Neural cell (in vitro differentiated cells): ENCODE results near the gene TAS1R2. TPM values are rescaled to one million over a fixed set of nuclear protein-coding genes. Genes with fewer than 3 reads are reported as not detected.

Experiments
- H2AFZ ChIP-seq: fragments of 200-600, 300-800 bp; sonication (generic), shearing (Covaris generic); 2 replicates; pipeline ENCODE4 v1.6.0; 2014; ENCODE audit warnings: low read depth, mild to moderate bottlenecking, antibody characterized with exemption, low read length, moderate library complexity
- H3F3A ChIP-seq: fragments of 200-600 bp; shearing (Covaris generic); 2 replicates; pipeline ENCODE4 v1.6.1; 2016; ENCODE audit warnings: mild to moderate bottlenecking, moderate library complexity, mixed read lengths, antibody characterized with exemption, low read length; ENCODE audit not compliant: insufficient read depth, poor library complexity, severe bottlenecking
- H3K27ac ChIP-seq: fragments of 200-600, 300-800 bp; sonication (generic), shearing (Covaris generic); 2 replicates; pipeline ENCODE4 v1.5.1; 2014; ENCODE audit warnings: mild to moderate bottlenecking, low read length, moderate library complexity
- H3K27me3 ChIP-seq: fragments of 300-800, 200-600 bp; sonication (generic), shearing (Covaris generic); 2 replicates; pipeline ENCODE4 v1.6.0; 2014; ENCODE audit warnings: mild to moderate bottlenecking, low read depth, low read length, moderate library complexity; ENCODE audit not compliant: insufficient read depth
- H3K36me3 ChIP-seq: fragments of 300-800, 200-600 bp; sonication (generic), shearing (Covaris generic); 2 replicates; pipeline ENCODE4 v1.5.1; 2014; ENCODE audit warnings: mild to moderate bottlenecking, antibody characterized with exemption, low read length, moderate library complexity; ENCODE audit not compliant: insufficient read depth
- H3K4me2 ChIP-seq: fragments of 300-800, 200-600 bp; sonication (generic), shearing (Covaris generic); 2 replicates; pipeline ENCODE4 v1.6.0; 2014; ENCODE audit warnings: mild to moderate bottlenecking, low read length
- H3K4me3 ChIP-seq: fragments of 300-800, 200-600 bp; sonication (generic), shearing (Covaris generic); 2 replicates; pipeline ENCODE4 v1.5.1; 2014; ENCODE audit warnings: mild to moderate bottlenecking, low read length, moderate library complexity
- H3K79me2 ChIP-seq: fragments of 200-600 bp; shearing (Covaris generic); replicated peaks from 2 replicates; pipeline ENCODE4 v1.6.0; 2014; ENCODE audit warnings: mild to moderate bottlenecking, low read length, moderate library complexity; ENCODE audit not compliant: insufficient read depth
- H3K9ac ChIP-seq: fragments of 300-800, 200-600 bp; sonication (generic), shearing (Covaris generic); 2 replicates; pipeline ENCODE4 v1.6.1; 2016; ENCODE audit warnings: mild to moderate bottlenecking, low read length, mixed read lengths
- H3K9me2 ChIP-seq: fragments of 200-600 bp; shearing (Covaris generic); 2 replicates; pipeline ENCODE4 v1.6.1; 2016; ENCODE audit warnings: mild to moderate bottlenecking, low read length, mixed read lengths; ENCODE audit not compliant: insufficient read depth
- H3K9me3 ChIP-seq: fragments of 200-600, 300-800 bp; sonication (generic), shearing (Covaris generic); 2 replicates; pipeline ENCODE4 v1.6.1; 2016; ENCODE audit warnings: mild to moderate bottlenecking, mixed run types, low read length, moderate library complexity, mixed read lengths
- H4K20me1 ChIP-seq: fragments of 200-600 bp; shearing (Covaris generic); 2 replicates; pipeline ENCODE4 v1.6.1; 2016; ENCODE audit warnings: mild to moderate bottlenecking, mixed run types; ENCODE audit not compliant: insufficient read depth
- CTCF ChIP-seq: fragments of 450-650 bp; IDR thresholded peaks from 2 replicates; pipeline ENCODE4 v1.5.1; 2014; ENCODE audit warnings: antibody characterized with exemption, mild to moderate bottlenecking, moderate library complexity; ENCODE audit not compliant: poor library complexity, severe bottlenecking
- EP300 ChIP-seq: fragments of 450-650 bp; conservative IDR thresholded peaks from 2 replicates; pipeline ENCODE4 v1.6.1; 2014; ENCODE audit warnings: antibody characterized with exemption, mild to moderate bottlenecking, moderate library complexity; ENCODE audit not compliant: poor library complexity, severe bottlenecking
- EZH2 ChIP-seq: fragments of 200-600, 300-800 bp; shearing (Covaris generic), sonication (generic); IDR thresholded peaks from 2 replicates; pipeline ENCODE4 v1.6.1; 2014; ENCODE audit warnings: antibody characterized with exemption, low read length, borderline replicate concordance, mild to moderate bottlenecking; ENCODE audit not compliant: insufficient read depth, poor library complexity, severe bottlenecking
- MXI1 ChIP-seq: fragments of 450-650 bp; conservative IDR thresholded peaks from 2 replicates; pipeline ENCODE4 v1.6.1; 2014; ENCODE audit warnings: antibody characterized with exemption, mild to moderate bottlenecking; ENCODE audit not compliant: poor library complexity, severe bottlenecking
- POLR2AphosphoS5 ChIP-seq: IDR thresholded peaks from 2 replicates; pipeline ENCODE4 v1.6.1; 2012
- RAD21 ChIP-seq: fragments of 450-650 bp; conservative IDR thresholded peaks from 2 replicates; pipeline ENCODE4 v1.6.1; 2014; ENCODE audit warnings: antibody characterized with exemption, mild to moderate bottlenecking, moderate library complexity
- REST ChIP-seq: IDR thresholded peaks from 2 replicates; pipeline ENCODE4 v1.6.1; 2012; ENCODE audit warnings: borderline replicate concordance
- SMC3 ChIP-seq: fragments of 450-650 bp; conservative IDR thresholded peaks from 2 replicates; pipeline ENCODE4 v1.6.1; 2014; ENCODE audit warnings: antibody characterized with exemption, mild to moderate bottlenecking, moderate library complexity; ENCODE audit not compliant: poor library complexity
- TAF1 ChIP-seq: IDR thresholded peaks from 2 replicates; pipeline ENCODE4 v1.6.1; 2012; ENCODE audit warnings: low read depth
- polyA plus RNA-seq: library from polyadenylated mRNA; depleted of rRNA; stranded (reverse); fragments of >200 nt; gene quantifications from 2 replicates; pipeline ENCODE4 v1.2.3, GENCODE V29; 2014

The TAS1R2 gene
- polyA plus RNA-seq, 1 donor from 2014 or later = not detected

GRCh38 chr1:18798533-18798932 is 60.9 kb downstream of the TAS1R2 start:
- Histone ChIP-seq H3K27ac (no peak overlapping the region), H3K36me3 (no peaks in the 10 kb centered on the region), H3K4me3 (no peak overlapping the region), H3K9me3 (no peaks in the 10 kb centered on the region), H3K9me2 (no peaks in the 10 kb centered on the region), H3K79me2 (no peaks in the 10 kb centered on the region), H4K20me1 (no peaks in the 10 kb centered on the region), H3K27me3 (no peaks in the 10 kb centered on the region), H3K9ac (no peak overlapping the region), H2AFZ (no peak overlapping the region), H3F3A (no peaks in the 10 kb centered on the region), H3K4me2 (no peak overlapping the region)
- TF ChIP-seq EZH2 (no peak), MXI1 (no peak), RAD21 (no peak), TAF1 (no peak), EP300 (no peak), CTCF (no peak), REST (no peak), SMC3 (no peak), POLR2AphosphoS5 (no peak)

GRCh38 chr1:18796950-18797349 is 62.5 kb downstream of the TAS1R2 start:
- Histone ChIP-seq H2AFZ (no peak overlapping the region), H3K27me3 (no peaks in the 10 kb centered on the region), H3K36me3 (no peaks in the 10 kb centered on the region), H3K4me3 (no peak overlapping the region), H3K27ac (no peak overlapping the region), H3K9ac (no peak overlapping the region), H3K4me2 (no peak overlapping the region), H3K9me2 (no peaks in the 10 kb centered on the region), H3K79me2 (no peaks in the 10 kb centered on the region), H3K9me3 (no peaks in the 10 kb centered on the region), H3F3A (no peaks in the 10 kb centered on the region), H4K20me1 (no peaks in the 10 kb centered on the region)
- TF ChIP-seq SMC3 (no peak), EP300 (no peak), RAD21 (no peak), REST (no peak), MXI1 (no peak), EZH2 (no peak), POLR2AphosphoS5 (no peak), TAF1 (no peak), CTCF (no peak)
